Dedifferentiated amniotic fluid mesenchymal stem cell (primary cell): Measurements from ENCODE around the gene ITGB1.
"Not testable (repeated sequence)": the region's sequence is repeated elsewhere in the genome, so short reads cannot be mapped to it uniquely, and the experiment has no call there.

Experiments
- DNase-seq: peaks from one replicate; pipeline ENCODE4 v3.0.0-alpha.2; 2016; ENCODE audit errors: extremely low spot score

Gene ITGB1

DNA sequence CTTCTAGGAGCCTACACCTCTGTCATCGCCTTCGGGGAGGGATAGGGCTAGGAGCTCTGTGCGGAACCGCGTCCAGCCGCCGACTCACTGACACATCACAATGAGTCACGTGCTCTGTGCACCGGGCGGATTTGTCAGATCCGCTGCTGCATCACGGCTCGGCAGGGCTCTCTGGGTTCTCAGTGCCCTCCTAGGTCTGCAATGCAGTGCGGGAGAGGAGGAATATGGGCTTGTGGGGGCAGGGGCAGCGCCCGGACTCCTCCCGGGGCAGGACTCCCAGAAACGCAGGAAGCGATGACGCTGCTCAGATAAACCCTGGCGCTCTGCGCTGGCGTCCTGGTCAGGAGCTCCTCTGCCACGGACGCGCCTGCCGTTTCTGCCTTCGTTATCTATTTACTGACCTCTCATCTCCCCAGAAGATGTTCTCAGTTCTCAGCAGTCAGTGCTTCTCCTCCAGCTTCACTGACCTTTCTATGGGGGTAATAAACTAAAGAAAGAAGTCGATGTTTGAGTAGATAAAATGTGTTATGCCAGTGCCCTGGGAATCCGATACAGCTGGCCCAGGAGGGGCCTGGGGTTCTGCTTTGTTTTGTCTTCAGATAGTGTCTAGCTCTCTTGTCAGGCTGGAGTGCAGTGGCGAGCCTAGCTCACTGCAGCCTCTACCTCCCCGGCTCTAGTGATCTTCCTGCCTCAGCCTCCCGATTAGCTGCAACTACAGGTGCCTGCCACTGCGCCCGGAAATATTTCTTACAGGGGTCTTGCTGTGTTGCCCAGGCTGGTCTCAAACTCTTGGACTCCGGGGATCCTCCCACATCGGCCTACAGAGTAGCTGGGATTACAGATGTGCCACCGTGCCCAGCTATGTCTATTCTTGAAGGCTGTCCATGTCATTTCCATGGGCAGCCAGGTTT lies 22.8 kb upstream of the ITGB1 start:
- peak; percentile 92 for DNase-seq

DNA sequence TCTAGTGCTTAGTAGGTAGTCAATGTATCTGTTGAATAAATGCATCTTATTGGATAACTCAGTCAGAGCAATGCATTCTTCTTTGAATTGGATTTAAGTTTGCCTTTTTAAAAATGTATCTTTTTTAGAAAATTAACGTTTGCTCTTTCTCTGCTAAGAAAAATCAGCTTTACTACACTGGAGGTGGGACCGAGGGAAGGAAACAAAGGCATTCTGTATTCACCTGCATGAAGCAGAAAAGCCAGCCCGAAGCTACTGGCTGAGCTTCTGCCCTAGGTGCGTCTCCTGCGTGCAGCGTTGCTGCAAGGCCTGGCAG lies 22.2 kb upstream of the ITGB1 start:
- DNase-seq = no peak

DNA sequence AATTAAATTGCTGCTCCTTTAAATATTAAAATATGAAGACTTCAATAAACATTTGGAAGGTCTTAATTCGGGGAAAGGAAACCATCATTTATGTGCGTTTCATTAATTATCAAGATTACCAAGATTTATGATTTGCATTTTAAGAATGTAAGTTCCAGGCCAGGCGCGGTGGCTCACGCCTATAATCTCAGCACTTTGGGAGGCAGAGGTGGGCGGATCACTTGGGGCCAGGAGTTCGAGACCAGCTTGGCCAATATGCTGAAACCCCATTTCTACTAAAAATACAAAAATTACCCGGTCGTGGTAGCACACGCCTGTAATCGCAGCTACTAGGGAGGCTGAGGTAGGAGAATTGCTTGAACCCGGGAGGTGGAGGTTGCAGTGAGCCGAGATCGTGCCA lies 21.7 kb upstream of the ITGB1 start:
- DNase-seq = not testable (repeated sequence)

DNA sequence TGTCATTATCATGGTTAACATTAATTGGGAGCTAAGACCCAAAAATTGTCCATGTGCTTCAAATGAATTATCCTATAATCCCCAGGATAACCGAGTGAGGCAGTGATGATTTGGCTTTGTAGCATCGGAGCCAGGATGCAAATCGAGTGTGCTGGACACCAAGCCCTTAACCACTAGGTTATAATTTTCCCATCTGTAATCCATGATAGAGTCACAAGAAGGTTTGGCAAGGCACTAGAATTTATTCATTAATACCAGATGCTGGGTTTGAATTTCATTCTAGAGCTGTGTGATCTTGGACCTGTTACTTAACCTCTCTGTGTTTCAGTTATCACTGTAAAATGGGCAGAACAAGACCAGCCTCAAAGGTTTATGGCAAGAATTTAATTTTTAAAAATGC lies 21.0 kb upstream of the ITGB1 start:
- no peak for DNase-seq

DNA sequence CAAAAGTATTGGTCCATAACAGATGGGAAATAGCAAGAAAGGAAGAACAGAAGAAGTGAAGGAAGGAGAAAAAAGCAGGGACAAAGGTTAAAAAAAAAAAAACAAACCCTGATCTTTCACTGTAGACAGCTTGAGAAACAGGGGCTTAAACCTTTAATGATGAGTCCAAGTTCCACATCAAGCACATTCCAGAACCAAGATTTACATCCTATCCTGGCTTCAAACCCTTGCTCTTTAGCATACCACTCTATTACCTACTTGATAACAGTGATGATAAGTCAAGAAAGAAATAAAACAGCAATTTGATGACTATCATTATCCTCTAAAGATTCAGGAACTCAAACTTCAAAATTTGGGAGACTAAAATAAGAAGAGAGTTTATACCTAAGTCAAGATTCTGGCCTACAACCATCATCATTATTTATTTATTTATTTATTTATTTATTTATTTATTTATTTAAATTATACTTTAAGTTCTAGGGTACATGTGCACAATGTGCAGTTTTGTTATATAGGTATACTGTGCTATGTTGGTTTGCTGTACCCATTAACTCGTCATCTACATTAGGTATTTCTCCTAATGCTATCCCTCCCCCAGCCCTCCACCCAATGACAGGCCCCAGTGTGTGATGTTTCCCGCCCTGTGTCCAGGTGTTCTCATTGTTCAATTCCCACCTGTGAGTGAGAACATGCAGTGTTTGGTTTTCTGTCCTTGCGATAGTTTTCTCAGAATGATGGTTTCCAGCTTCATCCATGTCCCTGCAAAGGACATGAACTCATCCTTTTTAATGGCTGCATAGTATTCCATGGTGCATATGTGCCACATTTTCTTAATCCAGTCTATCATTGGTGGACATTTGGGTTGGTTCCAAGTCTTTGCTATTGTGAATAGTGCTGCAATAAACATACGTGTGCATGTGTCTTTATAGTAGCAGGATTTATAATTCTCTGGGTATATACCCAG lies 20.1 kb upstream of the ITGB1 start:
- not testable (repeated sequence) for DNase-seq

DNA sequence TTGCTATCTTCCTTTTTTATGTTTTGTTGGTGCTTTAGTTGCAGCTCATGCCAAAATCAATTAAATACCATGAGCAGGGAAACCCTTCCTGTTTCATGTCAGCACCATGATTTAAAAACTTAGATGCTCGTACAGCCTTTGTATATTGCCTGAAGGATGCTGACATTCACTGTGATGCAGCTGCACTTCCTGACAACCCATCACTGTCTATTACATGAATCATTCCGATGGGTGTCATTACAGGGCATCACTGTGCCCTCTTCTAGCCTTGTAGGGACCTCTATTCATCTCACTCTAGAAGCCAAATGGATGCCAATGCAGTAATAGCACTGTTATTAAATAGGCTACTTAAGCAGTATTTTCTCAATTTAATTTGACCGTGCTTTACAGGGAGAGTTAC lies 18.3 kb upstream of the ITGB1 start:
- no peak for DNase-seq

DNA sequence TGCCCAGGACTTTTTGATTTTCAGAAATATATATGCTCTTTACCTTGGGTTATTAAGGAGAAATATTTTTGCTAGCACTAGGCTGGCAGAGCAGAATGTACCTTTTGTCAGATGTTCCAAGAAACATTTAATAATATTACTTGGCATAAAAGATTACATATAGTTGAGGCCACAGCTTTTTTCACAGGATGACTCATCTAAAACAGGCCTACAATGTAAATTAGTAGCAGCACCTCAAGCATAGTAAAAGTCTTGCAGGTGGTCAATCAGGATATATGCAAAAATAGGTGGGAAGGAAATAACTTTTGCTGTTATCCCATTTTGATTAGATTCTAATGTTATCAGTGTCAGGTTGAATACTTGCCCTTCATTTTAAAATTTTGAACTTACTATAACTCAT lies 14.9 kb upstream of the ITGB1 start:
- no peak for DNase-seq

DNA sequence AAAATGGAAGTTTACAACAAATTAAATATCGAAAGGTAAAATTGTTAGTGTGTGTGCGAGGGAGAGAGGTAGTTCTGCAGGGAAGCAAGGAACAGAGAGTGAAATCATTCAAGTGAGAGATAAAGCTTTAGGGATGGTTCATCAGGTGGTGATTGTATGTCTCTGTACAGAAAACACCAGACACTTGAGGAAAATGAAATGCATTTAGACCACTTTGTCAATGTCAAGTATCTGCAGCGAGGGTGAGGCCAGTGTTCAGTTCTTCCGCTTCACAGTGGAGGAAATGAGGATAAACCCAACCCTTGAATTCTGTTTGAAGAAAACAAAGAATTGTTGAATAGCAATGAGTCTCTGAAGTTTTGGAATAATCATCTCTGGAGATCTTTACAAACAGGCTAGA lies 14.4 kb upstream of the ITGB1 start:
- no peak for DNase-seq

DNA sequence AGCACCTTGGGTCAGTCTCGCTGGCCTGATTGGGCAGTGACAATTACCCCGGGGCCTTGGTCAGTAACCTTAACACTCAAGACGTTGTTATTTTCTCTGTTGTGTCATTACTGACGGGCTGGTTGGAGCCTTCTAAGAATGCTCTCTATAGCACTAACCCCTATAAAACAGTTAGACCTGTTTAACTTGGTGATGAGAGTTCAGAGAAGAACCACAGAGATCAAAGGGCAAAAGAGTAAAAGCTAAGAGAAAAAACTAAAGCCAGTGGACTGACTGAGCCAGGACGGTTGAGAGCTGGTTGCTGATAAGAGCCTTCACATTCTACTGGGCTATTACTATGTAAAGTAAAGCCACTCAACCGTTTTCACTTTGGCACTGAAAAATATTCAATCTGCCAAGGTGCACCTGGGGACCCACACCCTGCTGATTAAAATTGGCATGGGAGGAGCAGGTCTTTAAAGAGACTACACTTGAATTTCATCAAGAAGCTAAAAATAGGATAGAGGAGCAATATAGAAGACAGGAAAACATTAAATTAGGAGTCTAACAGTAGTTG lies 13.6 kb upstream of the ITGB1 start:
- no peak for DNase-seq

DNA sequence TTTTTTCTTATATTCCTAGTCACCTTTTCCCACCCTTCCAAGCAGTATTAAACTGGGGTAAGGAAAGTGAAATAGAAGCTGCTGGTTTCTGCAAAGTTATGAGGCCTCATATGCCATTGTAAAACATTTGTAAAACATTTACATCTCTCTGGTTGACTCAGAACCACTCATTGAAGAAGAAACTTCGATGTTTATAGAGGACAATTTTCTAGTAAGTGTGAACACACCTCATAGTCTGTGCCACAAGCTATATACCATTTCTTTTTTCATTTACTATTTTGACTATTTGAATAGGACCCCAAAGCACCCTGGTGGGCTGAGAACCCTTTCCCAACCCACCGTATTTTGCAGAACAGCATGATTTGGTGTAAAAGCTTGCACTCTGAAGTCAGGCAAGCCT lies 12.9 kb upstream of the ITGB1 start:
- no peak for DNase-seq

DNA sequence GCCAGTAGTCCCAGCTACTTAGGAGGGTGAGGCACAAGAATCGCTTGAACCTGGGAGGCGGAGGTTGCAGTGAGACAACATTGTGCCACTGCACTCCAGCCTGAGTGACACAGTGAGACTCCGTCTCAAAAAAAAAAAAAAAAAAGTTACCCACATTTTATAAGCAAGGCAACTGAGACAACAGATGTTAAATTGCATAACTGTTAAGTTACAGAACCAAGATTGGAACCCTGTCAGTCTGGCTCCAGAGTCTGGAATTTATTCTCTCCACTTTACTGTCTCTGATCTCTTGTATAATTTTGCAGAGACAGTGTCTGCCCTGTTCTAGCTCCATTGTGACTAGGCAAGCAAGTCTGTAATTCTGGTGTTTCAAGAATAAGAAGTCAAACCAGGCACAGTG lies 6.2 kb upstream of the ITGB1 start:
- no peak for DNase-seq

DNA sequence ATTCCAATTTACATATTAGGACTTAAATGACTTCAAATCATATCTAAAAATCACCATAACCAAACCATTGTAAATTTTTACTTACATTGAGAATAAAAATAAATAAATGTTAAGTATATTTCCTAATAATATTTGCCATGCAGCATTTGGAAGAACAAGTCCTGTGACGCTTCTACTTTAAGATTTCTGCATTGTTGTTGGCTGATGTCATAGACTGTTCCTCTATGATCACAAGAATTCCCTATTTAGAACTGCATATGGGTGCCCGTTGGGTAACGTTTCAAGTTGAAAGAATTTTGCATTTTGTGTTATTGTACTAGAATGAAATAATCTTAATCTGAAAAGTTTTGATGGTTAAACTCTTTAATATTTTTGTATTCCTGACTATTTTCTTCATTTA lies 5.1 kb upstream of the ITGB1 start:
- peak; percentile 67 for DNase-seq

DNA sequence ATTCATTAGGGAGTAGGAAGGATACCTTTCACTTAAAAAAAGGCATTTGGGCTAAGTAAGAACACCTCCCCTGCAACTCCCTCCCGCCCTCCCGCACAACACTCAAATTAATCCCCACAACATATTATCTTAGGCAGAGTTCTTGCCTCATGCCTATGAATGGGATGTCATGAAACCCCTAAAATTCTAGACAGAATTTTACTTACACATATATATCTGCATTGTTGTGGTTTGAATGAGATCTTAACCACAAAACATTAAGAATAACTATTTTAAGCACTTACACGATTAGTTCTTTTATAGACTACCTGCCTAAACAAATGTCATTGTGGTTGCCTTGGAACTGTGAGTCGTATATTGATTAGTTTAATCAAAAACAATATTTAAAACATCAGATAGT lies 4.5 kb upstream of the ITGB1 start:
- DNase-seq = no peak

DNA sequence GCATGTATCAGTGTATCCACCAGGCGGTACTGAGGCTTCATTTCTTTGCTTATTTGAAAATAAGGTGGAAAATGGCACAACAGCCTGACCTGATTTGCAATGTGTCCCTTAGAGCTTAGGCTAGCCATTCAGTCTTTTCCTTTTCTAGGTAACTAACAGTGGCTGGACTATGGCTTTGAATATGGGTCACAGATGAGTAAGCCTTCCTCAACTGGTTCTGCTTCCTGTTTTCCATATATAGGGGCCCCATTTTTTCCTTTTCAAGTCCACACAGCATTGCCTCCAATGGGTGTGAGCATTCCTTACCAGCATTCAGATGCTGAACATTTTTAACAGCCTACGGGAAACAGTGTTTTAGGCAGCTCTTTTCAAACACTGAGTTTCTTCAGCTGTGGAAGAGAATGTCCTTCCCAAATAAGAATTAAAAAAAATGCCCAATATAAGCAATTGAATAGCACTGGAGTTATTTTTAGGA lies 3.9 kb upstream of the ITGB1 start:
- DNase-seq = peak; percentile 81

DNA sequence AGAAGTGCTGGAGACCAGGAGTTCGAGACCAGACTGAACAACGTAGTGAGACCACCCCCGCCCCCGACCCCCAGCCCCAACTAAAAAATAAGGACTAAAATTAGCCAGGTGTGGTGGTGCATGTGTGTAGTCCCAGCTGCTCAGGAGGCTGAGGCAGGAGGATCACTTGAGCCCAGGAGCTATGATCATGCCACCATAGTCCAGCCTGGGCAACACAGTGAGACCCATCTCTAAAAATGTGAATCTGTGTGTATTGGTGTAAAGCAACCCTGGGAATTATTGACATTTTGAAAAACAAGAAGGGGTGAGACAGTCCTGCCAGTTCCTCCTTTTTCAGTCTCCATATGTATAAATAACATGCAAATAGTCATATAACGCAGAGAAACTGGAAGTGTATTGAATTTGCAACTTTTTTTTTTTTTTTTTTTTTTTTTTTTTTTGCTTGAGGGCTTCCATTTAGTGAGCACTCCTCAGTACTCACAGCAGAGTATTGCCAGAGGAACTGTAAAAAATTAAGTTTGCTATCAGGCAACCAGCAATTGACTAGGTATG lies 3.4 kb upstream of the ITGB1 start:
- DNase-seq = no peak

DNA sequence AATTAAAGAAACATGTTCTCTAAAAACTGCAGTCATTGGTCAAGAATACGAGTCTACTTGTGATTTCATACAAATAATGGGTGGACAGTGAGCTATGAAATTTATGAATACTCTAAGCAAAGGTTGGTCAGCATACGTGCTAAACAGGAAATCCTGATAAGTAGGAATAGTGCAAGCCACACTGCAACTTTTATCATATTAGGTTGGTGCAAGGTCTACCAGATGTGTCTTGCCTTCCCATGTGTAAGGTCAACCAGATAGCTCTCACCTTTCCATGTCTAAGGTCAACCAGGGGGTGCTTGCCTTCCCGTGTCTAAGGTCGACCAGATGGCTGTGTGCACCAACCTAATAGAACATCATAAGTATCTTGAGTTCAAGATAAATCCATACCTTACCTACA lies 2.0 kb upstream of the ITGB1 start:
- DNase-seq = no peak

DNA sequence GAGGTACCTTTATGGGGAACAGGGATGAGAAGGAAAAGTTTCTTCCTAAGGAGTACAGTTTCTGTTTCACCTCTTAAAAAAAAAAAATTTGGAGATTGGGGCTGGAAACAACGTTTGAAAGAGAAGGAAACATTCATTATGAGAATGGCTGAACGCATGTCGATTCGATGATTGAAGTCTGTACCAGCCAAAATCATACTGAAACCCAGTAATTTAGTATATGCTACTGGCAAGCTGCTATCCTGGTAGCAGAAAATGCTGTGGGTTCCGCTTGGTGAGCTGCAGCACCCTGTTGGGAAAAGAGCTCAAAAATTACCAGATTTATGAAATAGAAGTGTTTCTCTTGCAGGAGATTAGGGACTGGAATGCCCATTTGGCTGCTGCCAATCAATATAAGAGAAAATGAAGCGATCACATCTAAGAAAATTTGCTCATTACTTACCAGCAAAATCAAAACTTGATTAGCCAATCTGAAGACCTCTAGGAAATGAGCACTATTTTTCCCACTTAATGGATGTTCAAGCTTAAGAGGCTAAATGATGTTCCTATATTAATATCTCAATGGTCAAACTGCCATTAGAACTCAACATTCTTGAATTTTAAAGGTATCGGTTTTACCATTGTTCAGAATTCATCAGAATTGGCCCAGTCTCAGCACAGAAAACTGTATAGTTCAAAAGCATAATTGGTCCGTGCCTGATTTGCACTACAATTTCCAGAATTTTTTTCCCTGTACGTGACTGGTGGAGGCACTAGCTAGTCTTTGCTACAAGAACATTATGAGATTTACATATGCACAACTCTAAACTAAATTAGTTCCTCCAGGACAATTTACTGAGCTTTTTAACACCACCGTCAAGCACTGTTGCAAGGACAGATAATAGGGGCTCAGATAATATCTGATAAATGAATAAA lies 1.2 kb upstream of the ITGB1 start:
- DNase-seq = no peak

DNA sequence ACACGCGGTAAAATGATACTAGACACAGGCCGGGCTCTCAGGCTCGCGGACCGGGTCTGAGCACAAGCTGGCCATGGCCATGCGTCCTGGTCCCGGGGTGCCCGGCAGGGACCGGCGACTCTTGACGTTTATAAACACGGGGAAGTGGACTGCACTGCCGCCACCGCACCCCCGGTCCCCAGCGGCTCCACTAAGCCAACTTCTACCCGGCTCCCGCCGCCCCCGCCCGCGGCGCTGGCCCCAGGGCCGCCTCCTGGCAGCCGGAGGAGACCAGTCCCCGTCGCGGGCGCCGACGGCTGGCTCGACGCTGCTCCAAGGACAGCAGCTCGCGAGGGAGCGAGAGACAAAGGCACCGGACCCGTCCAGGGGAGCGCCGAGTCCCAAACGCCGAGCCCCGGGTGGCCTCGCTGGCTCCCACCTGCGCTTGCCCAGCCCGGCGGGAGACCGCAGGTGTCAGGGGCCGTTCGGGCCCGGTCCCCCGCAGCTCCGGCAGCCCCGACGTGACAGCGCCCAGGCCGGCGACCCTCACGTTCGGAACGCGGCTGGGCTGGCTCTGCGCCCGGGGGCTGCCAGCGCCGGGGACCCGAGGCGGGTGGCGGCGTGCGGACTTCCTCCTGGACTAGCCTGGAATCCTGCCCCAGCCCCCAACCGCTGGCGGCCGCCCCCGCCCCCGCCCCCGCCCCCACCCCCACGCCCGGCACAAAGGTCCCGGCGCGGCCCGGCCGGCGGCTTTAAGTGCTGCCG lies 517 bp downstream of the ITGB1 start:
- DNase-seq = no peak

DNA sequence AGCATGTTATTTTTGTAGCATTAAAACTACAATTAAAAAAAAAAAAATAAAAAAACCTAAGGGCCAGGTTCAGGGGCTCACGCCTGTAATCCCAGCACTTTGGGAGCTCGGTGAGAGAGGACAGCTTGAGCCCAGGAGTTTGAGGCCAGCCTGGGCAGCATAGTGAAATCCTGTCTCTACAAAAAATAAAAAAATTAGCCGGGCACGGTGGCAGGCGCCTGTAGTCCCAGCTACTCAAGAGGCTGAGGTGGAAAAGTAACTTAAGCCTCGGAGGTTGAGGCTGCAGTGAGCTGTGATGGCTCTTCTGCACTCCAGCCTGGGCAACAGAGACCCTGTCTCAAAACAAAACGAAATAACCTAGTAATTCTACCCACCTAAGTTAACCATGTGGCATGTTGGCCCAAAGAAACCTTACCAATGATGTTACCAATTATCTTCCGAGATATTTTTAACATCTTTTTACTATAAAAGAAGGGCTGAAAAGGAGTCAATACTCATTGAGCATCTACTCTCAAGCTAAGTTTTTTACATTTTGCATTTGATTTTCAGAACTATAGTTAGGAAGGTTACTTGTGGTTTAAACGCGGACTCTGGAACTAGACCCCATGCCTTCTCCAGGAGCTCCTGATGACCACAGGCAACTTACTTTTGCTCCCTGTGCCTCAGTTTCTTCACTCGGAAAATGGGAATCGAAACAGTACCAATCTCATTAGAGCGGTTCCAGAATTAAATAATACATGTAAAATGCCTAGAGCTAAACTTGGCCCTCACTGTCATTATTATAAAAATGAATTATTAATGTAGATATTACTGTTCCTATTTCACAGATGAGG lies 1.4 kb downstream of the ITGB1 start:
- DNase-seq = no peak
